Brain microvascular endothelial cell (primary cell): ENCODE measurements around the gene ERC2.

ENCODE experiments used
- DNase-seq: peaks from one replicate; pipeline ENCODE4 v3.0.0-alpha.2; 2020
- H3K27ac ChIP-seq: fragments of 250-450 bp; sonication (Bioruptor Pico); 2 replicates; pipeline ENCODE4 v1.5.1; 2020; ENCODE audit warnings: mild to moderate bottlenecking, moderate library complexity
- H3K27me3 ChIP-seq: fragments of 250-450 bp; sonication (Bioruptor Pico); replicated peaks from 2 replicates; pipeline ENCODE4 v1.5.1; 2020; ENCODE audit warnings: mild to moderate bottlenecking
- H3K36me3 ChIP-seq: fragments of 250-450 bp; sonication (Bioruptor Pico); replicated peaks from 2 replicates; pipeline ENCODE4 v1.5.1; 2020; ENCODE audit warnings: mild to moderate bottlenecking
- H3K4me3 ChIP-seq: 2 replicates; pipeline ENCODE4 v1.5.1; 2011; ENCODE audit warnings: low read depth, mild to moderate bottlenecking, control low read depth, low read length, moderate library complexity
- CTCF ChIP-seq: IDR thresholded peaks from 2 replicates; pipeline ENCODE4 v1.5.1; 2011; ENCODE audit warnings: low read depth, mild to moderate bottlenecking, moderate library complexity, low read length, control low read depth, inconsistent platforms; ENCODE audit errors: missing control alignments
- in situ Hi-C: cut with HindIII; loops from 2 replicates; pipeline ENCODE4 v1.10.0; 2017; ENCODE audit warnings: low sequenced_read_pairs, low pct_ligation_motif_present

The ERC2 gene

GRCh38 chr3:55984626-55985025 is 483.6 kb downstream of the ERC2 start:
- DNase-seq: no peak
- in situ Hi-C loops: no loop called here

GRCh38 chr3:55978953-55979352 is 489.3 kb downstream of the ERC2 start:
- Histone ChIP-seq H3K36me3 (no peaks in the 10 kb centered on the region), H3K27me3 (no peaks in the 10 kb centered on the region), H3K27ac (no peak overlapping the region), H3K4me3 (no peak overlapping the region)
- DNase-seq: no peak
- in situ Hi-C loops: no loop called here
- no peak for TF ChIP-seq CTCF

More at GRCh38 chr3:55984626-55985025, 483.6 kb downstream of the ERC2 start:
- no peak overlapping the region for H3K27ac ChIP-seq
- no peaks in the 10 kb centered on the region for H3K36me3 ChIP-seq
- no peak overlapping the region for H3K4me3 ChIP-seq
- TF ChIP-seq CTCF: no peak
- H3K27me3 ChIP-seq: no peaks in the 10 kb centered on the region

GRCh38 chr3:55974421-55975165 is 493.7 kb downstream of the ERC2 start:
- Histone ChIP-seq H3K36me3 (no peaks in the 10 kb centered on the region), H3K27me3 (no peaks in the 10 kb centered on the region), H3K27ac (no peak overlapping the region), H3K4me3 (no peak overlapping the region)
- in situ Hi-C loops: no loop called here
- no peak for DNase-seq
- no peak for TF ChIP-seq CTCF

GRCh38 chr3:55969634-55970033 is 498.6 kb downstream of the ERC2 start:
- Histone ChIP-seq H3K36me3 (no peaks in the 10 kb centered on the region), H3K27me3 (no peaks in the 10 kb centered on the region), H3K27ac (no peak overlapping the region), H3K4me3 (no peak overlapping the region)
- no peak for TF ChIP-seq CTCF
- in situ Hi-C loops: no loop called here
- no peak for DNase-seq

- H3K27ac ChIP-seq: no peak overlapping the region
- no peaks in the 10 kb centered on the region for H3K27me3 ChIP-seq
- in situ Hi-C loops: no loop called here
- no peak for DNase-seq
- H3K36me3 ChIP-seq: no peaks in the 10 kb centered on the region
- H3K4me3 ChIP-seq: no peak overlapping the region
- TF ChIP-seq CTCF: no peak
Measured at GRCh38 chr3:55968331-55968730, 499.9 kb downstream of the ERC2 start.

- no peaks in the 10 kb centered on the region for H3K27me3 ChIP-seq
- in situ Hi-C loops: no loop called here
- no peaks in the 10 kb centered on the region for H3K36me3 ChIP-seq
- H3K4me3 ChIP-seq: no peak overlapping the region
- DNase-seq: no peak
- no peak for TF ChIP-seq CTCF
- no peak overlapping the region for H3K27ac ChIP-seq
Measured at GRCh38 chr3:55966566-55966965, 501.7 kb downstream of the ERC2 start.
